Vagina (tissue), 2 donors: ENCODE results near the gene MMP8. TPM values are rescaled to one million over a fixed set of nuclear protein-coding genes. Genes with fewer than 3 reads are reported as not detected.

Experiments used
- DNase-seq, 2 donors: peaks; one replicate each; pipeline ENCODE4 v3.0.0-alpha.2; 2017; ENCODE audit errors: extremely low spot score in 2 of 2
- H3K27ac ChIP-seq: fragments of 200-600 bp; sonication (generic); one replicate; pipeline ENCODE4 v1.5.1; 2019
- H3K27me3 ChIP-seq: fragments of 200-600 bp; sonication (generic); one replicate; pipeline ENCODE4 v1.5.1; 2019
- H3K36me3 ChIP-seq, 2 donors: fragments of 200-600 bp; sonication (generic); one replicate each; pipeline ENCODE4 v1.5.1; 2017 to 2019
- H3K4me1 ChIP-seq: fragments of 200-600 bp; sonication (generic); one replicate; pipeline ENCODE4 v1.5.1; 2019
- H3K4me3 ChIP-seq, 2 donors: fragments of 200-600 bp; sonication (generic); 1 replicate in 1 of 2; 2 replicates in 1 of 2; pipeline ENCODE4 v1.5.1; 2016 to 2019
- H3K9me3 ChIP-seq: fragments of 200-600 bp; sonication (generic); one replicate; pipeline ENCODE4 v1.5.1; 2019
- CTCF ChIP-seq, 3 experiments: fragments of 450-650 bp in 2 of 3; fragments of 200-600 bp in 1 of 3; sonication (generic) in 1 of 3; IDR thresholded peaks; one replicate each; pipeline ENCODE4 v1.5.1; 2017 to 2019; ENCODE audit warnings: antibody characterized with exemption in 3 of 3, mild to moderate bottlenecking in 2 of 3, moderate library complexity in 2 of 3
- POLR2A ChIP-seq, 2 donors: fragments of 450-650 bp; IDR thresholded peaks; one replicate each; pipeline ENCODE4 v1.6.1; 2017; ENCODE audit warnings: antibody characterized with exemption in 2 of 2, mild to moderate bottlenecking in 2 of 2, moderate library complexity in 2 of 2
- POLR2AphosphoS5 ChIP-seq, 2 donors: sonication (generic); formaldehyde crosslinking; IDR thresholded peaks; one replicate each; pipeline ENCODE4 v1.9.0; 2017; ENCODE audit warnings: antibody characterized with exemption in 2 of 2, mild to moderate bottlenecking in 2 of 2, low read depth in 1 of 2; ENCODE audit not compliant: insufficient read depth in 1 of 2
- intact Hi-C: fragments of 100-400 bp; cut with DNase I; formaldehyde crosslinking; loops from one replicate; pipeline ENCODE4 v1.15.1; 2023
- total RNA-seq: library from RNA; depleted of rRNA; stranded (reverse); fragments of >200 nt; gene quantifications from one replicate; pipeline ENCODE4 v1.2.3, GENCODE V29; 2016

Gene MMP8
- total RNA-seq, 1 donor from 2014 or later: not detected

GRCh38 chr11:102763440-102763839, 38.7 kb upstream of the MMP8 start:
- TF ChIP-seq CTCF (IDR thresholded peaks at IDR 0.05) (no peak), POLR2A (IDR thresholded peaks at IDR 0.05) (no peak), POLR2AphosphoS5 (IDR thresholded peaks at IDR 0.05; ENCODE audit: insufficient read depth in 1 of 2, low read depth in 1 of 2) (no peak)
- Histone ChIP-seq H3K27me3 (no peaks in the 10 kb centered on the region), H3K36me3 (no peaks in the 10 kb centered on the region), H3K27ac (no peak overlapping the region), H3K9me3 (no peaks in the 10 kb centered on the region), H3K4me3 (no peak overlapping the region), H3K4me1 (no peaks in the 10 kb centered on the region)
- intact Hi-C loops: no loop called here
- DNase-seq: no peak

DNA sequence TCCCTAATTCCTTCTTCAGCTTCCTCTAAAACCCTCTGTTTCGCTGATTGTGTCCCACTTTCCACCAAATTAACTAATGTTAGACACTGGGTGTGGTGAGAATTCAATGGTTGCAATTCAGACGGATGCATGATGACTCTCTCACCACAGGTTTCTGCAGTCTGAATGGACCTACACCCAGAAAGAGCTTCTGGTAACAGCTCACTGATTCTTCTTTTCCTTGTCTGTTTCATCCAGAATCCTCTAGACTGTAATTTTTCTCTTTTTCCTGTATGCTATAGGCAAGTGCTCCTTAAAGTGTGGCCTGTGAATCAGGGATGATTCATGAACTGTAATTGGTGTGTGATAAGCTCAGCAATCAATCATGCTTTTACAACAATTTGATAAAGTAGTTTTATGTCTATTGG, 37.6 kb upstream of the MMP8 start:
- no peaks in the 10 kb centered on the region for H3K36me3 ChIP-seq
- TF ChIP-seq POLR2A (IDR thresholded peaks at IDR 0.05) (no peak), CTCF (IDR thresholded peaks at IDR 0.05) (no peak)
- no peaks in the 10 kb centered on the region for H3K4me1 ChIP-seq
- DNase-seq: no peak
- H3K27me3 ChIP-seq: no peaks in the 10 kb centered on the region
- intact Hi-C loops: no loop called here
- no peak overlapping the region for H3K27ac ChIP-seq
- H3K4me3 ChIP-seq: no peak overlapping the region
- no peaks in the 10 kb centered on the region for H3K9me3 ChIP-seq

- Histone ChIP-seq H3K27ac (no peak overlapping the region), H3K27me3 (no peaks in the 10 kb centered on the region), H3K36me3 (no peaks in the 10 kb centered on the region), H3K9me3 (no peaks in the 10 kb centered on the region), H3K4me1 (no peaks in the 10 kb centered on the region), H3K4me3 (no peak overlapping the region)
- DNase-seq: no peak
- intact Hi-C loops: no loop called here
- TF ChIP-seq POLR2AphosphoS5 (IDR thresholded peaks at IDR 0.05; ENCODE audit: insufficient read depth in 1 of 2, low read depth in 1 of 2) (no peak), CTCF (IDR thresholded peaks at IDR 0.05) (no peak), POLR2A (IDR thresholded peaks at IDR 0.05) (no peak)
Observed at GRCh38 chr11:102761646-102762238, 37.0 kb upstream of the MMP8 start.

DNA sequence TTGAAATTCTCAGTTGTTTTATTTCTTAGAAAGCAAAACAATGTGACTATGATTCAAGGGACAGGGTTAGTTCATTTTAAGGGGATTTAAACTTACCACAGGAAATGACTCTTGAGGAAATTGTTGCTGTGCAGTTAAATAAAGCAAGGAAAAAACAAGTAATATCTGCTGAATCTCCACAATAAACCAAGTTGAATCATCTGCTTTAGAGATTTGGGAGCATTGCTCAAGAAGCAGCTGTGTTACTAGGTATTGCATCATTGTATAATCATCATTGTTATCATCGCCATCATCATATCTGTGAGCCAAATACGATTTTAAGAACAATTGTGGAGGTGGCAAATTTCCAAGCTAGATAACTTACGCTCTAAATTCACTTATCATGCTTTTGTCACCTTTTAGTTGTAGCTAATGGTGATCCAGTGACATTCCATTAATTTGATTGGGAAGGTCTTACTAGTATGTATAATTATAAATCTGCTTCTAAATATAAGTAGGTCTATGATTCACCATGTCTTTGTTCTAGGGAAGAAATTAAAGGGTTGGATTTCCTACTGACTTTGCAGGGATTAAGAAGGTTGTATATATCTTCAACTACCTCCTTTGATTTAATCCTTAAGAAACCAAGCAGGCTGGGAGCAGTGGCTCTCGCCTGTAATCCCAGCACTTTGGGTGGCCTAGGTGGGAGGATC, 35.7 kb upstream of the MMP8 start:
- no peak for DNase-seq
- Histone ChIP-seq H3K4me1 (no peaks in the 10 kb centered on the region), H3K36me3 (no peaks in the 10 kb centered on the region), H3K4me3 (no peak overlapping the region), H3K9me3 (no peaks in the 10 kb centered on the region), H3K27me3 (no peaks in the 10 kb centered on the region), H3K27ac (no peak overlapping the region)
- TF ChIP-seq CTCF (IDR thresholded peaks at IDR 0.05) (no peak), POLR2AphosphoS5 (IDR thresholded peaks at IDR 0.05; ENCODE audit: insufficient read depth in 1 of 2, low read depth in 1 of 2) (peak; percentile 39 to 78)
- intact Hi-C loops: no loop called here

DNA sequence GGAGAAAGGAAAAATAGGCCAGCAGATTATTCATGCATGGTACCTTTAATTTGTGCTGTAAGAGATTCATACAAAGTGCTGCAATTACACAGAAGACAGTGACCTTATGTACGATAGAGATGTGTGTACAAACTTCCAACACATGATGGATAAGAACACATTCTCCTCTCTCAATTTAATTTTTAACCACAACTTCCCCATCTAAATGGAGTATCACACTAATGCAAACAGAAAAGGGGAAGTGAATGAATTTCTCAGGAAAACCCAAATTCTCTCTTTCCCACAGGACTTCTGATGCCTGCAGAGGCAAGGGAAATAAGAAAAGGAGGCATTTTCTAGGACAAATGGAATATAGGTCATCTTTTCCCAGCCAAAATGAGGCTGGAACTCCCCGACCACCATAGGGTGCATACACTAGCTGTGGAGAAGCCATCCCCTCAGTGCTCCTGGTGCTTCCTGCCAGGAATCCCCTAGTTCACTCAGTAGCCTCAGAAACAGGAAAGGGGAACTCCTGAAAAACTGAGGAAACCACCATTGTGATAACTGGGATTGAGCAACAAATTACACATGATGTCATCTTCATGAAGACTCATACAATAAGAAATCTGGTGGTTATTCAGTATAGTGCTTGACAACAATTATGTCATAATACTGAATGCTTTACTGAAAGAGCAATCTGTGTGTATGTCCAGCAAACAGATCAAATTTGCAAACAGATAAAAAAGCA, 33.2 kb upstream of the MMP8 start:
- Histone ChIP-seq H3K9me3 (no peaks in the 10 kb centered on the region), H3K27ac (no peak overlapping the region), H3K27me3 (no peaks in the 10 kb centered on the region), H3K36me3 (no peaks in the 10 kb centered on the region), H3K4me1 (no peaks in the 10 kb centered on the region), H3K4me3 (no peak overlapping the region)
- intact Hi-C loops: no loop called here
- TF ChIP-seq POLR2AphosphoS5 (IDR thresholded peaks at IDR 0.05; ENCODE audit: insufficient read depth in 1 of 2, low read depth in 1 of 2) (no peak), POLR2A (IDR thresholded peaks at IDR 0.05) (no peak)
- no peak for DNase-seq
